Neural progenitor cell (in vitro differentiated cells): ENCODE measurements around the gene MAP7.

Source experiments
- EZH2phosphoT487 ChIP-seq: fragments of 200-600 bp; sonication (generic); IDR thresholded peaks from 2 replicates; pipeline ENCODE4 v1.6.1; 2017; ENCODE audit warnings: antibody characterized with exemption
- TF ChIP-seq, protein P1 (sequence below): fragments of 200-600 bp; sonication (generic); IDR thresholded peaks from 2 replicates; pipeline ENCODE4 v1.5.1; 2017; ENCODE audit warnings: antibody characterized with exemption, mild to moderate bottlenecking

DNA sequence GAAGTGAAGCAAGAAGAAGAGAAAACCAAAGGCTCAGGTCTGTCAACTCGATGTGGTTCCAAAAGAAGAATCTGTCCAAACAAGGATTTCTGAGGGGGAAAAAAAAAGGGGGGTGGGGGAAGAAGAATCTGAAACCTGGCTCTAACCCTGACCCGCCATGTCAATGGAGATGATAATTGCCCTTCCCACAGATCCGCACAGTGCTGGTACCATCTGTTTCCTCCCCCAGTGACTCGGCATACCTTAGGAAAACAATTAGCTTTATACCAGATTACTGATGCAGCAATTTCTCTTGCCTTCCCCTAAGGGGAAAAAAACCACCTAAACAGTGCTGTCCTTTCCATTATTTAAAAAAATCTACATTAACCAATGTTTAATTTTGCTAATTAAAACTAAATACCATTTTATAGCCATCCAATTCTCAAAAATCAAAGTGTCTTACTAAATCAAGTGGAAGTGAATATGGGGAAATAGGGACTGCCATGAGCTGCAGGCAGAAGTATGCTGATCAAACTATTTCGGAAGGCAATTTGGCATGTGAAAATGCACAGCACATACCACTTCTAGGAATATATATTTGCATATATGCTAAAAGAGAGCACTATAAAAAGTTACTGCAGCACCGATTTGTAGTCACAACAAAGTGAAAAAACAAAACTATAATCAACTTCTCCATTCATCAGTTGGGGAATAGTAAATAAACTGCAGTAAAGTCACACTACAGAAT lies 46.8 kb downstream of the MAP7 start:
- TF ChIP-seq, protein P1, sequence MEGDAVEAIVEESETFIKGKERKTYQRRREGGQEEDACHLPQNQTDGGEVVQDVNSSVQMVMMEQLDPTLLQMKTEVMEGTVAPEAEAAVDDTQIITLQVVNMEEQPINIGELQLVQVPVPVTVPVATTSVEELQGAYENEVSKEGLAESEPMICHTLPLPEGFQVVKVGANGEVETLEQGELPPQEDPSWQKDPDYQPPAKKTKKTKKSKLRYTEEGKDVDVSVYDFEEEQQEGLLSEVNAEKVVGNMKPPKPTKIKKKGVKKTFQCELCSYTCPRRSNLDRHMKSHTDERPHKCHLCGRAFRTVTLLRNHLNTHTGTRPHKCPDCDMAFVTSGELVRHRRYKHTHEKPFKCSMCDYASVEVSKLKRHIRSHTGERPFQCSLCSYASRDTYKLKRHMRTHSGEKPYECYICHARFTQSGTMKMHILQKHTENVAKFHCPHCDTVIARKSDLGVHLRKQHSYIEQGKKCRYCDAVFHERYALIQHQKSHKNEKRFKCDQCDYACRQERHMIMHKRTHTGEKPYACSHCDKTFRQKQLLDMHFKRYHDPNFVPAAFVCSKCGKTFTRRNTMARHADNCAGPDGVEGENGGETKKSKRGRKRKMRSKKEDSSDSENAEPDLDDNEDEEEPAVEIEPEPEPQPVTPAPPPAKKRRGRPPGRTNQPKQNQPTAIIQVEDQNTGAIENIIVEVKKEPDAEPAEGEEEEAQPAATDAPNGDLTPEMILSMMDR, result no peak
- no peak for TF ChIP-seq EZH2phosphoT487
